Activated CD8-positive, alpha-beta memory T cell treated with anti-CD3 and anti-CD28 coated beads, Interleukin-2, amount 50 U/mL, for 1 hour (primary cell): ENCODE data around the gene NSUN4.
"Not testable (repeated sequence)": the region's sequence is repeated elsewhere in the genome, so short reads cannot be mapped to it uniquely, and the experiment has no call there.

Source experiments
- DNase-seq: peaks from one replicate; pipeline ENCODE4 v3.0.0-alpha.2; 2020; ENCODE audit errors: extremely low read depth

NSUN4 gene

GRCh38 chr1:46325285-46326076 is 15.1 kb upstream of the NSUN4 start:
- not testable (repeated sequence) for DNase-seq

GRCh38 chr1:46328182-46328581 is 12.4 kb upstream of the NSUN4 start:
- DNase-seq: not testable (repeated sequence)

DNA sequence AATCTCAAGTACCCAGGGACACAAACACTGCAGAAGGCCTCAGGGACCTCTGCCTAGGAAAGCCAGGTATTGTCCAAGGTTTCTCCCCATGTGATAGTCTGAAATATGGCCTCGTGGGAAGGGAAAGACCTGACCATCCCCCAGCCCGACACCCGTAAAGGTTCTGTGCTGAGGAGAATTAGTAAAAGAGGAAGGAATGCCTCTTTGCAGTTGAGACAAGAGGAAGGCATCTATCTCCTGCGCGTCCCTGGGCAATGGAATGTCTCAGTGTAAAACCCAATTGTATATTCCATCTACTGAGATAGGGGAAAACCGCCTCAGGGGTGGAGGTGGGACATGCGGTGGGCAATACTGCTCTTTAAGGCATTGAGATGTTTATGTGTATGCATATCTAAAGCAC is 10.8 kb upstream of the NSUN4 start:
- DNase-seq: not testable (repeated sequence)

DNA sequence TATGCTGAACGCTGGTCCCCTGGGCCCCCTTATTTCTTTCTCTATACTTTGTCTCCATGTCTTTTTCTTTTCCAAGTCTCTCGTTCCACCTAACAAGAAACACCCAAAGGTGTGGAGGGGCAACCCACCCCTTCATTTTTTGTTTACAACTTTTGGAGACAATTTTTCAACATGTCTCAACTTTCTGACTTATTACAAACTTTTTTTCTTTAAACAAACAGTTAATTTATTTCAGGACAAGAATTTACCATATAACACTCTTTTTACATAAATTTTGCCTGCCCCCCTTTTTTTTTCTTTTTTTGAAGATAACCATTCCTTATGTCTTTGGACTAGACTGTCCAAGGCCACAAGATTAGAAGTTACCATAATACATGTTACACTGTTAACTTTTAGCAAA is 10.2 kb upstream of the NSUN4 start:
- not testable (repeated sequence) for DNase-seq

GRCh38 chr1:46331786-46332540 is 8.6 kb upstream of the NSUN4 start:
- DNase-seq: not testable (repeated sequence)

GRCh38 chr1:46333300-46334029 is 7.1 kb upstream of the NSUN4 start:
- DNase-seq: no peak

DNA sequence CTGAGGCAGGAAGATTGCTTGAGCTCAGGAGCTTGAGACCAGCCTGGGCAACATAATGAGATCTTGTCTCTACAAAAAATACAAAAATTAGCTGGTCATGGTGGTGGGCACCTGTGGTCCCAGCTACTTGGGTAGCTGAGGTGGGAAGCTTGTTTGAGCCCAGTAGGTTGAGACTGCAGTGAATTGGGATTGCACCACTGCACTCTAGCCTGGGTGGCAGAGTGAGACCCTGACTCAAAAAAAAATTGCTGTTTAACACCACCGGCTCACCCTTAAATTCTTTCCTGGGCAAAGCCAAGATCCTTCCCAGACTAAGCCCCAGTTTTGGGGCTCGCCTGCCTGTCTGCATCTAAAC is 6.6 kb upstream of the NSUN4 start:
- no peak for DNase-seq

DNA sequence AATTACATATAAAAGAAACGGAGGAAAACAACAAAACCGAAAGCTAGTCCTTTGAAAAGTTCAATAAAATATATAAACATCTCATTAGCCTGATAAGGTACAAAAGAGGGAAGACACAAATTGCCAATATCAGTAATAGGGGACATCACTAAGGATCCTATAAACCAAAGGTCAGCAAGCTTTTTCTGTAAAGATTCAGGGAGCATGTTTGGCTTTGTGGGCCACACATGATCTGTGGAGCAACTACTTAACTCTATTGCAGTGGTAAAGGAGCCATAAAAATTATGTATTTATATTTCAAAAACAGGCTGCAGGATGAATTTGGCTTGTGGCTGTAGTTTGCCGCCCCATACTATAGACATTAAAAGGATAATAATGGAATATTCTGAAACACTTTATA is 5.5 kb upstream of the NSUN4 start:
- DNase-seq: no peak

GRCh38 chr1:46337409-46337808 is 3.2 kb upstream of the NSUN4 start:
- DNase-seq: not testable (repeated sequence)

DNA sequence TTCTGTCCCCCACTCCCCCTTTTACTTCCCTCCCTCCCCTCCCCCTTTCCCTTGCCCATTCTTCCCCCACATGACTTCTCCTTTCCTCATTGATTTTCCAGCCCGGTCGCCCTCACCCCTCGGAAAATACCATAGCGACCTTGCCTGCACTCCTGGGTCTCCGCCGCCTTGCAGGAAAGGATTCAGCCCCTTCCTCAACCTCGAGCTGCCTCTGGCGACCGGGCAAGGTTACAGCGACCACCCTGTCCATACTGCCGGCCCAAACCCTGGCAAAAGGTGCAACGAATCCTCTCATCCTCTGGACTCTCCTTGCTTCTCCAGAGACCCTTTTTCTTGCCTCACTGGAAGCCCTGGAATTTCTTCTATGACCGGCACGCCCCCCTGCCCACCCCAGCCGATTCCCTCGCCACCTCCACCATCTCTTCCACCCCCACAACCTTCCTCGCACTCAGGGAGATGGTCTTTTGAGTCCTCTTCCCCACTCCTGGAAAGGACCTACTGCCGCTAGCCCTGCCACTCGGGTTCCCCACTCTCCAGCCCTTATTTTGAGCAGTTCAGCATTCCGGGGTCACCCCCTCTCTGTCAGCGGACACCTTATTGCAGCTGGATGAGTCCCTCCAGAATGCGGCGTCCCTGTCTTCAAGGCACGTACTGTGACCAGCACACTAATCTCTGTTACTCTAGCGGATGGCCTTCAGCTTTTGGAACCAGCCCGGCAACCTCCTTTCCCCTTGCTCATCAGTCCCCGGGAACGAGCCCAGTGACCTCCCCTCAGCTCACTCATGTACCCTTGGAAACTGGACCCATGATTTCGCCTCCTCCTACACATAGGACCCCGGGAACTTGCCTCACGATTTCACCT is 846 bp downstream of the NSUN4 start:
- no peak for DNase-seq

GRCh38 chr1:46342084-46342656 is 1.6 kb downstream of the NSUN4 start:
- DNase-seq: no peak

DNA sequence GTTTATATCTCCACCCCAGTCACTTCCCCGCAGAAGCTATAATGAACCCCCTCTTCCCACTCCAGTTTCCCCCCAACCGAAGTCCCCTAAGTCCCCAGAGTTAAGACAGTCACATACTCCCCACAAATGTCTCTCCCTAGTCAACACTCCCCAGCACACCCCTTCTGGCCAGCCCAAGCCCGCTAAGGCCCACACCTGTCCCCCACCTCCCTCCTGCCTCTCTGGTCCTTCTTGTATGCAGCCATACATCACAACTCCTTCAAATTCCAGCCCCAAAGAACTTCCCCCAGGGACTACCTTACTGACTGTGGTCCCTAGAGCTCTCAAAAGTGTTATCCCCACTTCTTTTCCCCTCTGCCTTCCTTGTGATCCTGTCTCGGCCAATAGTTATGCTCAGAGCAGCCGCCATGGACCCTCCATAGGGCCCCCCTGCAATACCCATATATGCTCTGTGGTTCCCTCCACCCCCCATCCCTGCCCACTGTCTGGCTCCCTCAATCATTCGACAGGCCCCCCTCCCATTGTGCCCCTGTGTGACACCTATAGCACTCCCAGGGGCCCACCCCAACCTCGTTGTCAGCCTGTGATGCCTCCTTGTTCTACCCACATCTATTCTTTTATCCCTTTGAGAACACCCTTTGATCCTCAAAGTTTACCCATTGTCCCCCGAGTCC is 2.2 kb downstream of the NSUN4 start:
- no peak for DNase-seq

DNA sequence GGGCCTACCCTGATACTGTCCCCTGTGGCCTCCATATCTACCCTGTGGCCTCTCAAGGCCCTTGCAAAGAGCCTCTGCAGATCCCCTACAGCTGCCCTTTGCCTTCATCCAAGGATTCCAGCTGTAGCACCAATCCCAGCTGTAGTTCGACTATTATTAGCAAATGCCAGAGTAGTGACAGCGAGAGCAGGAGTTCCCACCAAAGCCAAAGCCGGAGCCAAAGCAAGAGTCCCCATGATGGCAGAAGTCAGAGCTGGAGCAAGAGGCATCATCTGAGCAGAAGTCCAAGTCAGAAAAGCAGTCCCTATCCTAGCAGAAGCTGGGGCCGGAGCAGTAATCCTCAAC is 2.7 kb downstream of the NSUN4 start:
- no peak for DNase-seq

- no peak for DNase-seq
Observed at GRCh38 chr1:46343705-46344104, 3.1 kb downstream of the NSUN4 start.

GRCh38 chr1:46344481-46344880 is 3.9 kb downstream of the NSUN4 start:
- DNase-seq: no peak

GRCh38 chr1:46345281-46345680 is 4.7 kb downstream of the NSUN4 start:
- DNase-seq: no peak

DNA sequence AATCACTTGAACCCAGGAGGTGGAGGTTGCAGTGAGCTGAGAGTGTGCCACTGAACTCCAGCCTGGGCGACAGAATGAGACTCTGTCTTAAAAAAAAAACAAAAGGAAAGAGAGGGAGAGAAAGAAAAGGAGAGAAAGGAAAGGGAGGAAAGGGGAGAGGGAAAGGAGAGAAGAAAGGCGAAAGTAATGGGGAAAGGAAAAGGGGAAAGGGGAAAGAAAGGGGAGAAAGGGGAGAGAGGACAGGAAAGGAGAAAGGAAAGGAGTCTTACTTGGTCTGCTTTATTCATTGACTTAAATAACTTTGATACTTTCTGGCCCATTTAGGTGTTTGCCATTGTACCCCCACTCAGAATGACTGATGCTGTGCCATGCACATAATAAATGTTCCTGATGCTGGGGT is 11.8 kb downstream of the NSUN4 start:
- DNase-seq: no peak

GRCh38 chr1:46355920-46356319 is 15.3 kb downstream of the NSUN4 start:
- DNase-seq: not testable (repeated sequence)

DNA sequence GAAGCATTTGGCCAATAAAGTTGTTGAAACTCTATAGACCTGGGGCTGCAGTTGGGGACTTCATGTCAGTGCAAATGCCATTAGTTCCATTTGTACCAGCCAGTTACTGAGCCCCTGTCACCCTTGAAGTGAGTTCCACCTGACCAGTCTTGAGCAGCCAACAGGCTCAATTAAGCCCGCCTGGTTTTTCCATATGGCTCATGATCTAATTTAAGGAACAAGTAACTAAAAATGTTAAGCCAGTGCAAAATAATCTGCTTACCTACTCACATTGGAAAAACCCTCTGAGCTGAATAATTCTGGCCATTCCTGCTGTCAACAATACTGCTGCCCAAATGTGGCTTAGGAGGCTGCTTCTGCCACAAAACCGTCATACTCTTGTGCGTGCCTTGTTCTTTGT is 21.6 kb downstream of the NSUN4 start:
- no peak for DNase-seq

GRCh38 chr1:46363121-46363520 is 22.5 kb downstream of the NSUN4 start:
- DNase-seq: no peak

- no peak for DNase-seq
Observed at GRCh38 chr1:46364612-46365011, 24.0 kb downstream of the NSUN4 start.
